Ishikawa (cell line): Measurements from ENCODE around the gene PCDH1.

Experiments
- CEBPB ChIP-seq: IDR thresholded peaks from 2 replicates; pipeline ENCODE4 v1.6.1; 2012
- CREB1 ChIP-seq: IDR thresholded peaks from 2 replicates; pipeline ENCODE4 v1.6.1; 2012; ENCODE audit warnings: low read depth
- EGR1 ChIP-seq: IDR thresholded peaks from 2 replicates; pipeline ENCODE4 v1.6.1; 2012
- EP300 ChIP-seq: IDR thresholded peaks from 2 replicates; pipeline ENCODE4 v1.6.1; 2012; ENCODE audit warnings: borderline replicate concordance
- FOXM1 ChIP-seq: IDR thresholded peaks from 2 replicates; pipeline ENCODE4 v1.6.1; 2012; ENCODE audit warnings: low read depth, borderline replicate concordance
- NFIC ChIP-seq: IDR thresholded peaks from 2 replicates; pipeline ENCODE4 v1.6.1; 2012
- RAD21 ChIP-seq: IDR thresholded peaks from 2 replicates; pipeline ENCODE4 v1.6.1; 2012; ENCODE audit warnings: low read depth
- TAF1 ChIP-seq: IDR thresholded peaks from 2 replicates; pipeline ENCODE4 v1.6.1; 2012; ENCODE audit warnings: low read depth, mild to moderate bottlenecking
- TCF12 ChIP-seq: IDR thresholded peaks from 2 replicates; pipeline ENCODE4 v1.6.1; 2012; ENCODE audit warnings: low read depth
- TEAD4 ChIP-seq: IDR thresholded peaks from 2 replicates; pipeline ENCODE4 v1.6.1; 2012
- YY1 ChIP-seq: IDR thresholded peaks from 2 replicates; pipeline ENCODE4 v1.6.1; 2012; ENCODE audit warnings: low read depth
- ZBTB7A ChIP-seq: IDR thresholded peaks from 2 replicates; pipeline ENCODE4 v1.6.1; 2012; ENCODE audit warnings: low read depth
- TF ChIP-seq, protein P1 (sequence below): IDR thresholded peaks from 2 replicates; pipeline ENCODE4 v1.6.1; 2012
- TF ChIP-seq, protein P2 (sequence below): IDR thresholded peaks from 2 replicates; pipeline ENCODE4 v1.6.1; 2012; ENCODE audit warnings: low read depth, mild to moderate bottlenecking
- TF ChIP-seq, protein P3 (sequence below): IDR thresholded peaks from 2 replicates; pipeline ENCODE4 v1.6.1; 2012

Gene PCDH1

DNA sequence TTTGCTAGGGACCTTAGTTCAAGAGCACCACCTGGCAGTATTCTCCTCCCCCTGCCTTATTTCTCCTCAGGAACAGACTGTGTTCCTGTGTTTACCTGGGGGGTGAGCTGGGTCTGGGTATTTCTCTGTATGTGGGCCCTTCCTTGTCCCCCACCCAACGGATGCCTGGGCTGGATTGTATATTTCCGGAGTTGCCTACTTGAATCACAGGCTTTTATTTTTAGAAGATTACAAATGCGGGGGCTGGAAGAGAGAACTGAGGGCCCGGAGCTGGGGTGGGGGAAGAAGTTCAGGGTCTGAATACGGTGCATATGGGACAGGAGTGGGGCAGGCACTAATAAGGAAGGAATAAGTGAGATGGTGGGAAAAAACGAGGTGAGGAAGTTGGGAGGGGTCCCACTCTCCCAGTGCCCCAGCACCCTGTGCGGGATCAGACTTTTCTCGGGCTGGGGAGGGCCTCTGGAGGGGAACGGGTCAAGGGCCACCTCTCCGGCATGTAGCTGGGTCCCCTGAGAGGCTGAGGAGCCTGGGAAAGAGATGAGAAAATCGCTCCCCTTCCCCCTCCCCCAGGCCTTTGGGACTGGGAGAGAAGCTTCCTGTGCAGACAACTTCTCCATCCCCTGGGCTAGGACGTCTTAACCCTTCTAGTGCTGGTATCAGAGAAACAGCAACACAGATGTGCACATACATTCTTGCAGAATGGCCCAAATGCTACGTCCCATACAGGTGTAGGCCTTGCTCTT lies 42.1 kb downstream of the PCDH1 start:
- TF ChIP-seq NFIC (no peak), EGR1 (no peak)
- TF ChIP-seq, protein P1, sequence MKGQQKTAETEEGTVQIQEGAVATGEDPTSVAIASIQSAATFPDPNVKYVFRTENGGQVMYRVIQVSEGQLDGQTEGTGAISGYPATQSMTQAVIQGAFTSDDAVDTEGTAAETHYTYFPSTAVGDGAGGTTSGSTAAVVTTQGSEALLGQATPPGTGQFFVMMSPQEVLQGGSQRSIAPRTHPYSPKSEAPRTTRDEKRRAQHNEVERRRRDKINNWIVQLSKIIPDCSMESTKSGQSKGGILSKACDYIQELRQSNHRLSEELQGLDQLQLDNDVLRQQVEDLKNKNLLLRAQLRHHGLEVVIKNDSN = no peak
- TF ChIP-seq, protein P2, sequence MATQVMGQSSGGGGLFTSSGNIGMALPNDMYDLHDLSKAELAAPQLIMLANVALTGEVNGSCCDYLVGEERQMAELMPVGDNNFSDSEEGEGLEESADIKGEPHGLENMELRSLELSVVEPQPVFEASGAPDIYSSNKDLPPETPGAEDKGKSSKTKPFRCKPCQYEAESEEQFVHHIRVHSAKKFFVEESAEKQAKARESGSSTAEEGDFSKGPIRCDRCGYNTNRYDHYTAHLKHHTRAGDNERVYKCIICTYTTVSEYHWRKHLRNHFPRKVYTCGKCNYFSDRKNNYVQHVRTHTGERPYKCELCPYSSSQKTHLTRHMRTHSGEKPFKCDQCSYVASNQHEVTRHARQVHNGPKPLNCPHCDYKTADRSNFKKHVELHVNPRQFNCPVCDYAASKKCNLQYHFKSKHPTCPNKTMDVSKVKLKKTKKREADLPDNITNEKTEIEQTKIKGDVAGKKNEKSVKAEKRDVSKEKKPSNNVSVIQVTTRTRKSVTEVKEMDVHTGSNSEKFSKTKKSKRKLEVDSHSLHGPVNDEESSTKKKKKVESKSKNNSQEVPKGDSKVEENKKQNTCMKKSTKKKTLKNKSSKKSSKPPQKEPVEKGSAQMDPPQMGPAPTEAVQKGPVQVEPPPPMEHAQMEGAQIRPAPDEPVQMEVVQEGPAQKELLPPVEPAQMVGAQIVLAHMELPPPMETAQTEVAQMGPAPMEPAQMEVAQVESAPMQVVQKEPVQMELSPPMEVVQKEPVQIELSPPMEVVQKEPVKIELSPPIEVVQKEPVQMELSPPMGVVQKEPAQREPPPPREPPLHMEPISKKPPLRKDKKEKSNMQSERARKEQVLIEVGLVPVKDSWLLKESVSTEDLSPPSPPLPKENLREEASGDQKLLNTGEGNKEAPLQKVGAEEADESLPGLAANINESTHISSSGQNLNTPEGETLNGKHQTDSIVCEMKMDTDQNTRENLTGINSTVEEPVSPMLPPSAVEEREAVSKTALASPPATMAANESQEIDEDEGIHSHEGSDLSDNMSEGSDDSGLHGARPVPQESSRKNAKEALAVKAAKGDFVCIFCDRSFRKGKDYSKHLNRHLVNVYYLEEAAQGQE = no peak

DNA sequence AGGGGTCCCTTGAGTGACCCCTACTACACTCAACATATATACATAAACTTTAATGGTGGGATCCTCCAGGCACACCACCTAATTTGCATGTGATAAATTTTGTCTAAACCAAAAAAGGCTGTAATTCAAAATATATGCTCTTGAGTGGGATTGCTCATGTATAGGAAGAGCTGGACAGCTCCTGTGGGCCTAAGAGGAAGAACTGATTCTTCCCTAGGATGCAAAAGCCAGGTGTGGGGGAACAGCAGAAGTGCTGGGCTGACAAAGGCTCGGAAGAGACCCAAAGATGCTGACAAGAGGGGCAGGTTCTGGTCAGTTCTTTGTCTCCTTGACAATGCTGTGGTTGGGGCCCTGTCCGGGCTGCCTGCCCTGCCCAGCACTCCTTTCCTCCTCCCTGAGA lies 43.9 kb downstream of the PCDH1 start:
- TF ChIP-seq, protein P2 = peak; percentile 77
- TF ChIP-seq CEBPB = no peak

DNA sequence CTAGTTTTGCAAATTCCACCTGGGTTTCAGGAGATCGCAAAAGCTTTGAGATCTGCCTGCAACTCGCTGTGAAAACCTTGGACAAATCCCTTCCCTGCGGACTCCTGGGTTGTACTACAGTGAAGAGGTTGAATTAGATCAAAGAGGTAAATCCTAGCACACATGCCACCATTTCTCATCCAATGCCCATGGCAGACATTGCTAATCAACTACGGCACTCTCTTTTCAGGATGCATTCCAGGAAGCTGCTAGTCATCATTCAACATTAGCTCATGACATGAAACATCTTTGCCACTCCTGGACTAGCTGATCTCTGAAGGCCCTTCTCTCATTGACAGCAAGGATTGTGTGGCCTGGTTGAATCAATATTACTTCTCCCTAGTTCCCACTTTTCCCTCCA lies 46.1 kb downstream of the PCDH1 start:
- TF ChIP-seq RAD21 (no peak), TEAD4 (no peak), EGR1 (no peak), FOXM1 (no peak), EP300 (no peak), ZBTB7A (no peak), YY1 (no peak), CREB1 (no peak), CEBPB (no peak), TCF12 (no peak)
- TF ChIP-seq, protein P2 = no peak
- TF ChIP-seq, protein P1 = no peak
- TF ChIP-seq, protein P3, sequence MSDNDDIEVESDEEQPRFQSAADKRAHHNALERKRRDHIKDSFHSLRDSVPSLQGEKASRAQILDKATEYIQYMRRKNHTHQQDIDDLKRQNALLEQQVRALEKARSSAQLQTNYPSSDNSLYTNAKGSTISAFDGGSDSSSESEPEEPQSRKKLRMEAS = no peak

DNA sequence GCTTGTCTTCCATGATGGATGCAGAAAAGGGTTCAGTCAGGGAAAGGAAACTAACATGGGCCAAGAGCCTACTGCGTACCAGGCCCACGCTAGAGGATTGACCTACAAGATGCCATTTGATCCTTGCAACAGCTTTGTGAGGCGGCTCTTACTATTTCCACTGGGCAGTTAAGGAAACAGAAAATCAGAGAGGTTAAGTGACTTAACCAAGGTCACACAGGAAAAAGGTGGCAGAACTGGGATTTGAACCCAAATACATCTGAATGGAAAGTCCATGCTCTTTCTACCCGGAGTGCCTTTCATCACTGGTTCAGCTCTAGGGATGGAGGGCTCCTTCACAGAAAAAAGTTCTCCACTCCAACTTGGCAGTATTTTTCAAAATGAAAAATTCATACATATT lies 50.0 kb downstream of the PCDH1 start:
- no peak for TF ChIP-seq TCF12
- no peak for TF ChIP-seq FOXM1
- no peak for TF ChIP-seq NFIC
- TF ChIP-seq, protein P2 = no peak
- no peak for TF ChIP-seq RAD21
- TF ChIP-seq TEAD4 = no peak
- TF ChIP-seq CREB1 = no peak
- TF ChIP-seq YY1 = no peak
- TF ChIP-seq TAF1 = no peak
- TF ChIP-seq, protein P1 = no peak
- TF ChIP-seq EP300 = no peak
- TF ChIP-seq CEBPB = no peak
- TF ChIP-seq, protein P3 = no peak
